Hepatocyte (in vitro differentiated cells): ENCODE results near the gene ALK. TPM values are rescaled to one million over a fixed set of nuclear protein-coding genes. Genes with fewer than 3 reads are reported as not detected.

Experiments
- DNase-seq: peaks from one replicate; pipeline ENCODE4 v3.0.0-alpha.2; 2016; ENCODE audit warnings: low spot score
- H2AFZ ChIP-seq: fragments of 200-600 bp; sonication (generic); 2 replicates; pipeline ENCODE4 v1.6.0; 2016; ENCODE audit warnings: antibody characterized with exemption, mild to moderate bottlenecking
- H3K27ac ChIP-seq: fragments of 200-600 bp; sonication (generic); 2 replicates; pipeline ENCODE4 v1.5.1; 2016; ENCODE audit warnings: mild to moderate bottlenecking
- H3K27me3 ChIP-seq: fragments of 200-600 bp; sonication (generic); 2 replicates; pipeline ENCODE4 v1.6.1; 2016
- H3K36me3 ChIP-seq: fragments of 200-600 bp; sonication (generic); replicated peaks from 2 replicates; pipeline ENCODE4 v1.5.1; 2016; ENCODE audit warnings: low read depth; ENCODE audit not compliant: insufficient read depth
- H3K4me1 ChIP-seq: fragments of 200-600 bp; sonication (generic); 2 replicates; pipeline ENCODE4 v1.5.1; 2016; ENCODE audit warnings: mild to moderate bottlenecking, moderate library complexity; ENCODE audit not compliant: insufficient read depth
- H3K4me2 ChIP-seq: fragments of 200-600 bp; sonication (generic); 2 replicates; pipeline ENCODE4 v1.6.0; 2016
- H3K4me3 ChIP-seq: fragments of 200-600 bp; sonication (generic); 2 replicates; pipeline ENCODE4 v1.5.1; 2016; ENCODE audit warnings: mild to moderate bottlenecking
- H3K79me2 ChIP-seq: fragments of 200-600 bp; sonication (generic); 2 replicates; pipeline ENCODE4 v1.6.0; 2017; ENCODE audit warnings: mild to moderate bottlenecking
- H3K9me2 ChIP-seq: fragments of 200-600 bp; sonication (generic); replicated peaks from 2 replicates; pipeline ENCODE4 v1.6.0; 2017; ENCODE audit warnings: mild to moderate bottlenecking; ENCODE audit not compliant: insufficient read depth
- H3K9me3 ChIP-seq: fragments of 200-600 bp; sonication (generic); 2 replicates; pipeline ENCODE4 v1.5.1; 2016; ENCODE audit warnings: low read depth, mild to moderate bottlenecking
- H4K20me1 ChIP-seq: fragments of 200-600 bp; sonication (generic); 2 replicates; pipeline ENCODE4 v1.6.0; 2016; ENCODE audit warnings: mild to moderate bottlenecking; ENCODE audit not compliant: insufficient read depth, poor library complexity, severe bottlenecking
- CTCF ChIP-seq: fragments of 200-600 bp; sonication (generic); IDR thresholded peaks from 2 replicates; pipeline ENCODE4 v1.5.1; 2016; ENCODE audit warnings: antibody characterized with exemption, mild to moderate bottlenecking; ENCODE audit not compliant: poor library complexity
- EZH2 ChIP-seq: fragments of 200-600 bp; sonication (generic); IDR thresholded peaks from 2 replicates; pipeline ENCODE4 v1.6.1; 2016; ENCODE audit warnings: antibody characterized with exemption, mild to moderate bottlenecking, borderline replicate concordance
- EZH2phosphoT487 ChIP-seq: fragments of 200-600 bp; sonication (generic); IDR thresholded peaks from one replicate; pipeline ENCODE4 v1.6.1; 2018; ENCODE audit warnings: antibody characterized with exemption, mild to moderate bottlenecking, low read depth, moderate library complexity; ENCODE audit not compliant: unreplicated experiment, severe bottlenecking
- WGBS: methylation state at CpG from one replicate; pipeline ENCODE4 v1.1.6; 2016; ENCODE audit warnings: low lambda C conversion rate; ENCODE audit errors: missing lambda C conversion rate; 5-methylcytosine and 5-hydroxymethylcytosine counted together
- polyA plus RNA-seq: library from polyadenylated mRNA; unstranded; fragments of >200 nt; fragmentation: Nextera tagmentation; extraction: Ambion mirVana; gene quantifications from 2 replicates; pipeline ENCODE4 v1.2.1, GENCODE V29; 2016
- total RNA-seq: library from RNA; depleted of rRNA; stranded (reverse); fragments of >200 nt; gene quantifications from 2 replicates; pipeline ENCODE4 v1.2.3, GENCODE V29; 2014

The ALK gene
- total and polyA plus RNA-seq, 2 experiments from 2014 or later: 0.16 to 0.27 TPM

GRCh38 chr2:29449499-29449898, 471.9 kb downstream of the ALK start:
- H3K9me3 ChIP-seq: no peaks in the 10 kb centered on the region
- H3K27ac ChIP-seq: no peak overlapping the region
- H3K4me3 ChIP-seq: no peak overlapping the region
- no peaks in the 10 kb centered on the region for H3K79me2 ChIP-seq
- TF ChIP-seq CTCF (no peak), EZH2phosphoT487 (no peak), EZH2 (no peak)
- 90% methylated on average over 2 of the region's 2 CpGs for WGBS
- no peaks in the 10 kb centered on the region for H3K27me3 ChIP-seq
- no peak for DNase-seq
- no peaks in the 10 kb centered on the region for H3K4me1 ChIP-seq
- no peaks in the 10 kb centered on the region for H3K9me2 ChIP-seq
- no peak overlapping the region for H2AFZ ChIP-seq
- no peaks in the 10 kb centered on the region for H4K20me1 ChIP-seq
- no peak overlapping the region for H3K4me2 ChIP-seq
- no peaks in the 10 kb centered on the region for H3K36me3 ChIP-seq

GRCh38 chr2:29448096-29448688, 473.2 kb downstream of the ALK start:
- H4K20me1 ChIP-seq: no peaks in the 10 kb centered on the region
- H3K4me2 ChIP-seq: no peak overlapping the region
- H3K27me3 ChIP-seq: no peaks in the 10 kb centered on the region
- H3K9me2 ChIP-seq: no peaks in the 10 kb centered on the region
- H3K36me3 ChIP-seq: no peaks in the 10 kb centered on the region
- no peak for DNase-seq
- WGBS: 75% methylated on average over 8 of the region's 8 CpGs
- TF ChIP-seq EZH2phosphoT487: no peak
- TF ChIP-seq CTCF: no peak
- no peak for TF ChIP-seq EZH2
- H2AFZ ChIP-seq: no peak overlapping the region
- no peak overlapping the region for H3K27ac ChIP-seq
- H3K79me2 ChIP-seq: no peaks in the 10 kb centered on the region
- H3K4me1 ChIP-seq: no peaks in the 10 kb centered on the region
- no peaks in the 10 kb centered on the region for H3K9me3 ChIP-seq
- no peak overlapping the region for H3K4me3 ChIP-seq

- DNase-seq: no peak
- Histone ChIP-seq H3K9me3 (no peaks in the 10 kb centered on the region), H3K9me2 (no peaks in the 10 kb centered on the region), H3K27me3 (no peaks in the 10 kb centered on the region), H4K20me1 (no peaks in the 10 kb centered on the region), H3K27ac (no peak overlapping the region), H3K36me3 (no peaks in the 10 kb centered on the region), H3K79me2 (no peaks in the 10 kb centered on the region), H2AFZ (no peak overlapping the region), H3K4me3 (no peak overlapping the region), H3K4me1 (no peaks in the 10 kb centered on the region), H3K4me2 (no peak overlapping the region)
- 91% methylated on average over 4 of the region's 4 CpGs for WGBS
- TF ChIP-seq CTCF (no peak), EZH2 (no peak), EZH2phosphoT487 (no peak)
Observed at GRCh38 chr2:29447513-29447912, 473.9 kb downstream of the ALK start.
